Ramos (cell line): Measurements from ENCODE around the gene HOMEZ.
"Not testable (repeated sequence)": the region's sequence is repeated elsewhere in the genome, so short reads cannot be mapped to it uniquely, and the experiment has no call there.

ENCODE experiments used
- in situ Hi-C: fragments of 300-500 bp; cut with MboI; formaldehyde crosslinking; loops from one replicate; pipeline ENCODE4 v1.14.3; 2022; ENCODE audit warnings: low sequenced_read_pairs; ENCODE audit not compliant: unreplicated experiment

Gene HOMEZ

DNA sequence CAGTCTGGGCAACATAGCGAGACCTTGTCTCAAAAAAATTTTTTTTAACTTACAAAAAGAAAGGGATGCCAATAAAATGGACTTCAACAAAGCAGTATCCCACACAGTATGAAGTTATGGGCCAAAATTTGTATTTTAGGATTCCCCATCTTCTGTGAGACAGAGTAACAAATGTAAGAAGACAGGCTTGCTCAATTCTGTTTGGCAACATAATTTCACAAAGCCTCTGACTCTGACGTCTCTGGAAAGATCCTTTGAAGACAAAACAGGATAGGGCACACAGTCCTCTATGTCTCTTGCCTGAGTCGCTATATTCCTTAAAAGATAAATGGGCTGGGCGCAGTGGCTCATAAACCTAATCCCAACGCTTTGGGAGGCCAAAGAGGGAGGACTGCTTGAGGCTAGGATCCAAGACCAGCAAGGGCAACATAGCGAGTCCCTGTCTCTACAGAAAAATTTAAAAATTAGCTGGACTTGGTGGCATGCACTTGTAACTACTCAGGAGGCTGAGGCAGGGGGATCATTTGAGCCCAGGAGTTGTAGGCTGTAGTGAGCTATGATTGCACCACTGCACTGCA, 1.1 kb upstream of the HOMEZ start:
- in situ Hi-C loops, result no loop called here

DNA sequence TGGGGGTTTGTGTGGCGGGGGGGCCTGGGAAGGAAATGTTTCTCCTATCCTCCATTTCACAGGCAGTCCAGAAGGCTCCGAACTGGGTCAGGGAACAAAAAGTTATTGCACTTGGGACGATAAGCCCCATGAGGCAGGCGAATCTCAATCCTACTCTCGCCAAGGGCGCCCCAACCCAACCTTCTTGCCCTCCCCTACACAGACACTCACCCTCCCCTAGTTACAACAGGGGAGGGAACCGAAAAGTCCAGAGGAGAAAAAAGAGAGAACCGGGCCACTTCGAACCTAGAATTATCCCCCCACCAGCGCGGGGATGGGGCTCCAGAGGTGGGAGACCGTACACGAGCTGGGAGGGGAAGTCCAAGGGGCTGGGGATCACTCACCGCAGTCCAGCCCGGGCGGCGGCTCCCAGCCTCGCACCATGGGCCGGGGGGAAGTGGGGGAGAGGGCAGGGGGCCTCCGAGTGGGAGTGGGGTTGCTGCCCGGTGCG, 357 bp downstream of the HOMEZ start:
- in situ Hi-C loops, result no loop called here

DNA sequence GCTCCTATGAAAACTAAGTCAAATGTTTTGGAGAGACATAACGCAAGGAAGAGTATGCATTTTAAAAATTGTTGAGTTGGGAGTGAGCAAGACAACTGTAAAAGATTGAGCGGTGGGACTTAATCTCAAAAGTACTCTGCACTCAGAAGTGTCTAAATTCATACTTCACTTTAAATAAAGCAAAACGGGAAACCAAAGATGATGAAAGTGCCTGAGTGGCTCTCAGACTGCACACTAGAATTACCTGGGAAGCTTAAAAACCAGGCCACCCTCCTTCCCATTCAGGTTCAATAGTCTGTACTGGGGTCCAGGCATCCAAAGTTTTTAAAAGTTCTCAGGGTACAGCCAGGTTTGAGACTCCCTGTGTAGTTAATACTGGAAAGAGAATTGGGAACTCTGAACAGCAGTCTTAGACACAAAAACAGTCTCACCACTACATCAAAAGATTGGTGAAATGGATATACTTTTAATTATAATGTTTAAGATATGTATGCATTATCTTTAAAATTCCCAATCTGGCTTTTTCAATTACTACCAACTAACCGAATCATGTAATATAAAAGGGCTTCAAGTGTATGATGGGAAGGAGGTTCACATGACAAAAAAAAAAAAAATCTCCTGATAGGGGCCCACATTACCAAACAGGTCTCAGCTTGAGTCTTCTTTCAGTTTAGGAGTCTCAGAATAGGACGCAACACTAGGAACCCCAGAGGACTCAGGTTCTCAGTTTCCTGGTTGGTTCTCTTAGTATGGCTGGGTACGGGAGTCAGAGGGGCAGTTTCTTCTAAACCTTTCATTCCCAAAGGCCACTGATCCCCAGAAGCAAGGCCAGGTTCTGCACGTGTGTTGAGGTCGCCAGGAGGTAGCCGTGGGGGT, 1.0 kb downstream of the HOMEZ start:
- in situ Hi-C loops, result no loop called here

GRCh38 chr14:23281247-23281646, 4.7 kb downstream of the HOMEZ start:
- in situ Hi-C loops, result no loop called here

GRCh38 chr14:23277928-23278327, 8.0 kb downstream of the HOMEZ start:
- in situ Hi-C loops, result not testable (repeated sequence)

DNA sequence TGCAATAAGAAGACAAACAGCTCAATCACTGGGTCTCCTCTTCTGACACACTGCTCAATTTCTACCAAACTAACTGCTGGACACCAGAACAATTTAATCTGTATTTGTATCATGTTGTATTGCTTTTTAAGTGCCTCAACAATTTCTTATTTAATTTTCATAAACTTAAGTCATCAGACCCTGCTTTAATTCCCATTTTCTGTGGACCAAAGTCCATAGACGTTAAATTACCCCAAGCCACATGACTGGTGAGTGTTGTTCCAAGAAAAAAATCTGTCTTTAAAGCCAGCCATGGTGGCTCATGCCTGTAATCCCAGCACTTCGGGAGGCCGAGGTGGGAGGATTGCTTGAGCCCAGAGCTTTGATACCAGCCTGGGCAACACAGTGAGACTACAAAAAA, 8.7 kb downstream of the HOMEZ start:
- in situ Hi-C loops, result no loop called here

GRCh38 chr14:23275412-23275811, 10.5 kb downstream of the HOMEZ start:
- in situ Hi-C loops, result no loop called here

- in situ Hi-C loops, result loop anchor here (10.0 kb wide), 1 partner anchor 106 kb away; the partner anchor contains the start of genes CMTM5 and IL25
These were observed 16.7 kb downstream of the HOMEZ start for GRCh38 chr14:23269193-23269592.

- in situ Hi-C loops, result loop anchor here (10.0 kb wide), 1 partner anchor 114 kb away; the partner anchor contains the start of genes CMTM5 and IL25
These were observed 25.1 kb downstream of the HOMEZ start for GRCh38 chr14:23260849-23261248.

DNA sequence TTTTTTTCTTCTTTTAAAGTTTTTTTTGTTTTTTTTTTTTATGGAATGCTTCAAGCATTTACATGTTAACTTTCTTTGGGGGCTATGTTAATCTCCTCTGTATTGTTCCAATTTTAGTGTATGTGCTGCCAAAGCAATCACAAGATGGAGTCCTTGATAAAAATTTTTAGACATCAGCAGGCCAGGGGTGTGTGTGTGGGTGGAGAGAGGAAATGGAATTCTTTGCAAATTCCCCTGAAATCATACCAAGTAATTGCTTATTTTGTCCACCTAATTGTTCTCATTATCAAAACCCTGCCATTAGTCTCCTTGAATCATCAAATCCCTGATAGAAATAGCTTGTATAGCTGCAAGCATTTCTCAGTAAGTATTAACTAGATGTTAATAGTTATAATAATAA, 26.5 kb downstream of the HOMEZ start:
- in situ Hi-C loops, result no loop called here

GRCh38 chr14:23258256-23258655, 27.7 kb downstream of the HOMEZ start:
- in situ Hi-C loops, result no loop called here

DNA sequence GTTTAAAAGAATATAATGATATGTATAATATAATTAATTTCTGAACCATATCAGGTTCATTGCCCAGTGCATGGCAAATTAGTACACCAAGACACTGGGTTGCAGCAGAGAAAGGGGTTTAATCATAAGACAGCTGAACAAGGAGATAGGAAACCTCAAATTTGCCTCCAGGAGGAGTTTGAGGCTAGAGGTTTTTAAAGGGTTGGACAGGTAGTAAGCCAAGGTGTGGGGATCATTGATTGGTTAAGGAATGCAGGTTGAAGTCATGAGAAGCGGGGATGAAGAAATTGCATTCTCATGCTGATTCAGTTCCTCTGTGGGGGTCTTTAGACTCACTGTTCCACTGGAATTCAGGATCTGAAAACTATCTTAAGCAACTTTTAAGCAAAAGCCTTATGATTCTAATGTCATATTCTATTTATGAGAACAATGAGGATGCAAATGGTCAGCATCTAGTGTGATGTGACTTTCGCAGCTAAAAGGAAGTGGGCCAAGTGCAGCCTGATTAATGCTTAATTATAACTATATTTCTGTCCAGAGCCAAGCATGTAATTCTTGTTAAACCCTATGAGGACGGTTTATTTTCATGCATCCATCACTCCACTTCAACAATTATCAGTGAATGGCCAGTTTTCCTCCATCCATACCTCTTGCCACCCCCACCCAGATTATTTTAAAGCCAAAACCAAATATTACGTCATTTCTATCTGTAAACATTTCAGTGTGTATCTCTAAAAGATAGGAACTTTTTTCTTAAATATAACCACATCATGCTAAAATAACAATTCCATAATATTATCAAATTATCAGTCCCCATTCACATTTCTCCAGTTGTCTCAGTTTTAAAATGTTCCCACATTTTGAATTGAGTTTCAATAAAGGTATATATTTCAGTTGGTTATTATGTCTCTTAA, 33.3 kb downstream of the HOMEZ start:
- in situ Hi-C loops, result no loop called here

- in situ Hi-C loops, result no loop called here
These were observed 33.9 kb downstream of the HOMEZ start for GRCh38 chr14:23252006-23252405.

GRCh38 chr14:23249824-23250223, 36.1 kb downstream of the HOMEZ start:
- in situ Hi-C loops, result no loop called here

- in situ Hi-C loops, result no loop called here
These were observed 37.3 kb downstream of the HOMEZ start for GRCh38 chr14:23248601-23249000.

DNA sequence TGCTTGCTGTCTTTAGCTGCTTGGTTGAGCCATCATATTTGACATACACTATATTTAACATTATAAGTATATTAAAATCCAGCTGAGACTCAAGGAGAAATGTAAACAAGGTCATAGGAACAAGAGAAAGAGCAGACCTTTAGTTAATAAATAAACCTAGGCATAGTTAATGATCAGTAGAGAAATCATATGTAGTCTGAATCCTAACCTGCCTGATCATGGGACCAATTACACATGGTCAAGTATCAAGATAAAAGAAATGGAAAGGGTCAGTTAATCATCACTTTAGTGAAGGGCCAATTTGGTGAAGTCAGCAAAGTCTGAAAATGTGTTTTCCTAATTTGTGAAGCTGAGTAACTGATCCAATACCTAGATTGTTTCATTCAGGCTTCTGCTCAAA, 40.6 kb downstream of the HOMEZ start:
- in situ Hi-C loops, result no loop called here

- in situ Hi-C loops, result no loop called here
These were observed 42.9 kb downstream of the HOMEZ start for GRCh38 chr14:23243066-23243465.

DNA sequence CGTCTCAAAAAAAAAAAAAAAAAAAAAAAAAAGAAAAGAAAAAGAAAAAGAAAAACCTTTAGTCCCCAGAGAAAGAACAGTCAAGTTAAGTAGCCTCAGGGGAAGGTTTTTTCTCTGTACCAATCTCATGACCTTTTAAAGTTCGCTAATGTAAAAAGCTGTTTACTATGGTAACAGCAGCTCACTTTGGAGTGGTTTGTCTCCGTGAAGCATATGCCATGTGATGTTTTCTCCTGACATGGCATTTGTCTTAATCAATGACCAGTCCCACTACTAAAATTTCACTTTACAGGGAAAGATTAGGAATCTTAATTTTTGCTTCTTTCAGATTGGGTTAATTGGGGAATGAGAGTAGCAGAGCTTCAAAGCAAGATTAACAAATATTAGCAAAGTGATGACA, 43.9 kb downstream of the HOMEZ start:
- in situ Hi-C loops, result no loop called here

DNA sequence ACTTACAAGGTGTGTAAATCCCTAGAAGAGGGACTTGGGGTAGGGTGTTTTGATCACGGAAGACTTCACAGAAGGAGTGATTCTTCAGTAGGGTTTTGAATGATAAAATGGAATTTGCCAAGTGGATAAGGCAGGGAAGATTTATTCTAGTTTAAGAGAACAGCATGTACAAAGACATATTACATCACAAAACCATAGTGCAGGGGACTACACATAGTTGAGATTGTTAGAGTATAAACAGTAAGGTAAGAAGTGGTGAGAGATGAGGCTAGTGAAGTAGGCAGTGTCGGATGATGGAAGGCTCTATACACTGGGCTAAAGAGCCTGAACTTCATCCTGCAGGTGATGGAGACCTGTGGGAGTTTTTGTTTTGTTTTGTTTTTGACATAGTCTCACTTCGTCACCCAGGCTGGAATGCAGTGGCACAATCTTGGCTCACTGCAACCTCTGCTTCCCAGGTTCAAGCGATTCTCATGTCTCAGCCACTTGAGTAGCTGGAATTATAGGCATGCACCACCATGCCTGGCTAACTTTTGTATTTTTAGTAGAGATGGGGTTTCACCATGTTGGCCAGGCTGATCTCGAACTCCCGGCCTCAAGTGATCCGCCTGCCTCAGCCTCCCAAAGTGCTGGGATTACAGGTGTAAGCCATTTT, 44.7 kb downstream of the HOMEZ start:
- in situ Hi-C loops, result not testable (repeated sequence)

DNA sequence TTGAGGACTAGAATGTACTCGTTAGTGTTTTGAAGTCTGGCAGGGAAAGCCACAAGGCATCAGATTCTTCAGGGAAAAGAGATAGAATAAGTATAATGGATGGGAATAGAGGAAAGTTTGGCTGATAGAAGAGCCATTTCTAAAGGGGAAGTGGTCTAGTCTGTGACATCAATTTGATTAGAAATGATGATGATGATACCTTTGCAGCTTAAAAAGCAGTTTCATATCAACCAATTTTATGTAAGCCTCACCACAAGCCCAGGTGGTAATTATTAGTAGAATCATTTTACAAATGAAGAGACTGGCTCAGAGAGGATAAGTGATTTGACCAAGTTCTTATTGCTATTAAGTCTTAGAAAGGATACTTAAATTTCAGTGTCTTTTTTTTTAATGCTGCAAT, 45.3 kb downstream of the HOMEZ start:
- in situ Hi-C loops, result no loop called here
